Activated CD8-positive, alpha-beta T cell treated with anti-CD3 and anti-CD28 coated beads for 36 hours (primary cell): ENCODE measurements around the gene ANKRD11. TPM values are rescaled to one million over a fixed set of nuclear protein-coding genes. Genes with fewer than 3 reads are reported as not detected.
"Not testable (repeated sequence)": the region's sequence is repeated elsewhere in the genome, so short reads cannot be mapped to it uniquely, and the experiment has no call there.

Experiments
- ATAC-seq: fragments of 200-7000 bp; cut with Tn5 transposase; one replicate; pipeline ENCODE4 v1.10.0; 2021; ENCODE audit warnings: mild to moderate bottlenecking, moderate library complexity
- CTCF ChIA-PET: fragments of 350-600 bp; sonication (Branson Sonifier 250); formaldehyde crosslinking; loops from one replicate; lab custom pipeline; 2021; ENCODE audit warnings: antibody characterized with exemption; lab: Charles Lee
- POLR2A ChIA-PET: fragments of 350-600 bp; sonication (Branson Sonifier 250); formaldehyde crosslinking; loops from one replicate; lab custom pipeline; 2021; ENCODE audit warnings: antibody characterized with exemption; lab: Charles Lee
- DNase-seq: peaks from one replicate; pipeline ENCODE4 v3.0.0-alpha.2; 2020
- H3K27ac Mint-ChIP-seq: one replicate; pipeline ENCODE4 v1.8.0; 2021; ENCODE audit warnings: mild to moderate bottlenecking, mixed read lengths
- H3K27me3 Mint-ChIP-seq: one replicate; pipeline ENCODE4 v1.8.0; 2021; ENCODE audit warnings: mixed read lengths
- H3K36me3 Mint-ChIP-seq: one replicate; pipeline ENCODE4 v1.8.0; 2021; ENCODE audit warnings: low read depth, mixed read lengths
- H3K4me1 Mint-ChIP-seq: one replicate; pipeline ENCODE4 v1.8.0; 2021; ENCODE audit warnings: low read depth, mixed read lengths
- H3K4me3 Mint-ChIP-seq: one replicate; pipeline ENCODE4 v1.8.0; 2021; ENCODE audit warnings: mild to moderate bottlenecking, moderate library complexity, mixed read lengths
- H3K9me3 Mint-ChIP-seq: one replicate; pipeline ENCODE4 v1.8.0; 2021; ENCODE audit warnings: mixed read lengths
- intact Hi-C: fragments of 100-400 bp; cut with micrococcal nuclease; formaldehyde crosslinking; loops from one replicate; pipeline ENCODE4 v1.10.0; 2022
- total RNA-seq, 2 experiments: library from RNA; stranded (reverse); gene quantifications; one replicate each; pipeline ENCODE4 v1.2.3, GENCODE V29; 2021
- TF ChIP-seq, protein P1 (sequence below): fragments of 200-600 bp; IDR thresholded peaks from one replicate; pipeline ENCODE4 v1.8.0; 2022; ENCODE audit warnings: antibody characterized with exemption, mild to moderate bottlenecking

ANKRD11 gene
- total RNA-seq, 2 experiments from 2014 or later = 145 to 147 TPM

DNA sequence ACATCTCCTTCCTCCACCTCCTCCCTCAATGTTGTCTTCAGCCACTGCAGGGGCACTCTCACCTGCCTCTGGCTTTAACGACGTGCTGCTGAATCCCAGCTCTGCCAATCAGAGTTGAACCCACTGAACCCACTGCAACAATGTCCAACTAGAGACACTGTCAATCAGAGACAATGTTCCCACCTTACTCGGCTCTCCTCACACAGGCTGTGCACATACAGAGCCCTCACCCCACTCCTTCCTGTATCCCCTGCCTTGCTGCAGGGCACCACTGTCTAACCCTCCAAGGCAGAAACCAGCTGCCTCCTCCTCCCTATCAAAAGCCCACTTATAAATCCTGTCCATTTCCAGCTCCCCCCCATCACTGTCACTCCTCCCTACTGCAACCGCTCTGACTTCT lies 58.7 kb downstream of the ANKRD11 start:
- no peak overlapping the region for H3K4me3 Mint-ChIP-seq
- H3K36me3 Mint-ChIP-seq = peaks cover 25% of the 10 kb centered on the region
- H3K27ac Mint-ChIP-seq = no peak overlapping the region
- ATAC-seq (peak; percentile 40), DNase-seq (no peak)
- H3K9me3 Mint-ChIP-seq = no peaks in the 10 kb centered on the region
- TF ChIP-seq, protein P1, sequence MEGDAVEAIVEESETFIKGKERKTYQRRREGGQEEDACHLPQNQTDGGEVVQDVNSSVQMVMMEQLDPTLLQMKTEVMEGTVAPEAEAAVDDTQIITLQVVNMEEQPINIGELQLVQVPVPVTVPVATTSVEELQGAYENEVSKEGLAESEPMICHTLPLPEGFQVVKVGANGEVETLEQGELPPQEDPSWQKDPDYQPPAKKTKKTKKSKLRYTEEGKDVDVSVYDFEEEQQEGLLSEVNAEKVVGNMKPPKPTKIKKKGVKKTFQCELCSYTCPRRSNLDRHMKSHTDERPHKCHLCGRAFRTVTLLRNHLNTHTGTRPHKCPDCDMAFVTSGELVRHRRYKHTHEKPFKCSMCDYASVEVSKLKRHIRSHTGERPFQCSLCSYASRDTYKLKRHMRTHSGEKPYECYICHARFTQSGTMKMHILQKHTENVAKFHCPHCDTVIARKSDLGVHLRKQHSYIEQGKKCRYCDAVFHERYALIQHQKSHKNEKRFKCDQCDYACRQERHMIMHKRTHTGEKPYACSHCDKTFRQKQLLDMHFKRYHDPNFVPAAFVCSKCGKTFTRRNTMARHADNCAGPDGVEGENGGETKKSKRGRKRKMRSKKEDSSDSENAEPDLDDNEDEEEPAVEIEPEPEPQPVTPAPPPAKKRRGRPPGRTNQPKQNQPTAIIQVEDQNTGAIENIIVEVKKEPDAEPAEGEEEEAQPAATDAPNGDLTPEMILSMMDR = no peak
- H3K27me3 Mint-ChIP-seq = no peaks in the 10 kb centered on the region
- ChIA-PET CTCF (interaction anchor here (1.1 to 1.6 kb wide), 2 partner anchors 15 to 40 kb away, joined by 3 to 5 read pairs; no protein-coding TSS in a partner anchor), POLR2A (interaction anchor here (0.6 to 2.3 kb wide), 4 partner anchors 9 to 41 kb away, joined by 3 to 16 read pairs (median 4); no protein-coding TSS in a partner anchor)
- H3K4me1 Mint-ChIP-seq = peaks cover 40% of the 10 kb centered on the region
- intact Hi-C loops = no loop called here

DNA sequence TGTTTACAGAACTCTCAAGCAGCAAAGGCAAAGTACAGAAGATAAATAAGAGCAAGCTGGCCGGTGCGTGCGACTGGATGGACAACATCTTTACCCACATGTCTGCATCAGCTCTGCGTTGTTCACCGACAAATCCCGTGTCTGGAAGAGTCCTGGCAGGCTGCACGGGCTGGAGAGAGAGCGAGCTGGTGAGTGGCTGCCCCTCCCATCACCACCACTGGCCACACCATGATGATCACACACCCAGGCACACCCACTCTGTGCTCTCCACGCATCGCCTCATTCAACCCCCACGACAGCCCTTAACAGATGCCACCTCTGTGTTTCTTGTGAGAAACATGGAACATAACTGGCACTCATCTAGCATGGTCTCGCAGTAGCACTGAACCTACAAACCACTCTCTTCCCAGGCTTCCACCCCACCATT lies 59.2 kb downstream of the ANKRD11 start:
- H3K4me1 Mint-ChIP-seq = peaks cover 41% of the 10 kb centered on the region
- ChIA-PET POLR2A (interaction anchor here (1.2 to 2.3 kb wide), 2 partner anchors 8 to 9 kb away, joined by 3 to 16 read pairs; no protein-coding TSS in a partner anchor), CTCF (interaction anchor here (1.1 to 1.6 kb wide), 2 partner anchors 15 to 41 kb away, joined by 3 to 5 read pairs; no protein-coding TSS in a partner anchor)
- H3K9me3 Mint-ChIP-seq = no peaks in the 10 kb centered on the region
- ATAC-seq (no peak), DNase-seq (no peak)
- H3K27ac Mint-ChIP-seq = peak overlapping the region; percentile 20
- H3K36me3 Mint-ChIP-seq = peaks cover 27% of the 10 kb centered on the region
- intact Hi-C loops = no loop called here
- no peak overlapping the region for H3K4me3 Mint-ChIP-seq
- H3K27me3 Mint-ChIP-seq = no peaks in the 10 kb centered on the region
- TF ChIP-seq, protein P1 = no peak

DNA sequence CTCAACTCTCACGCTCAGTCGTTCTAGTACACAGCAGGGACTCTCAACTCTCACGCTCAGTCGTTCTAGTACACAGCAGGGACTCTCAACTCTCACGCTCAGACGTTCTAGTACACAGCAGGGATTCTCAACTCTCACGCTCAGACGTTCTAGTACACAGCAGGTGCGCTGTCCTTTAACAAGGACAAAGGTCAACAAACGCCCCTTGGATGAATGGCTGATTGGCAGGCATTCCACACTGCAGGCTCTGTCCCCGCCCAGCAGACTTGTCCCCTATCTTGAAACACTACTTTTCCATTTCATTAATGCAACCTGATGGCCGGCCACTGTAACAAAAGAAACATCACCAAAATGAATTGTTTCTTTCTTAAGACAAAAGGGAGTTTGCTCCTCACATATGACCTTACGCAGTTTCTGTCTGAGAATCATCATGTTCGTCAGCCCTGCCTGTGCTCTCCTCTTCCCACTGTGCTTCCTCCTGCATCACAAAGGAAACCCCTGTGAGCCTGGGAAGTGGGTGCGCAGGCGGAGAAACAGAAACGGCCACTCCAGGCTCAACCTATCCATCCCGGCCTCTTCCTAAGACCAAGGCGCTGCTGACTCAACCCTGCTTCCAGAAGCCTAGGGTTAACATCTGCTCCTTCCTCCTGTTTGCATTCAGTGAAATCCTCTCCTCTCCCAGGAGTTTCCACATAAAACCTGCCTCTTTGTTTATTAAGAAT lies 59.8 kb downstream of the ANKRD11 start:
- ChIA-PET POLR2A (no interaction called here), CTCF (no interaction called here)
- peak overlapping the region; percentile 44 for H3K27ac Mint-ChIP-seq
- TF ChIP-seq, protein P1 = no peak
- no peak for DNase-seq
- peaks cover 41% of the 10 kb centered on the region for H3K4me1 Mint-ChIP-seq
- ATAC-seq = no peak
- H3K36me3 Mint-ChIP-seq = peaks cover 27% of the 10 kb centered on the region
- intact Hi-C loops = no loop called here
- no peaks in the 10 kb centered on the region for H3K27me3 Mint-ChIP-seq
- no peaks in the 10 kb centered on the region for H3K9me3 Mint-ChIP-seq
- H3K4me3 Mint-ChIP-seq = no peak overlapping the region

DNA sequence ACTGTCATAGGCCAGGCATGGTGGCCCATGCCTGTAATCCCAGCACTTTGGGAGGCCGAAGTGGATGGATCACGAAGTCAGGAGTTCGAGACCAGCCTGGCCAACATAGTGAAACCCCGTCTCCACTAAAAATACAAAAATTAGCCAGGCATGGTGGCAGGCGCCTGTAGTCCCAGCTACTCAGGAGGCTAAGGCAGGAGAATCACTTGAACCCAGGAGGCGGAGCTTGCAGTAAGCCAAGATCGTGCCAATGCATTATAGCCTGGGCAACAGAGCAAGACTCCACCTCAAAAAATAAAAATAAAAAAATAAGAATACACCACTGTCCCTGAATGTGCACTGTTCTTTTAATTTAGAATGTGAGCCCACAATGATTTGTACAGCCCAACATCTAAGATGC lies 61.8 kb downstream of the ANKRD11 start:
- H3K4me3 Mint-ChIP-seq, DNase-seq, intact Hi-C loops, POLR2A ChIA-PET, ATAC-seq, H3K27ac Mint-ChIP-seq, CTCF ChIA-PET, H3K27me3 Mint-ChIP-seq, H3K9me3 Mint-ChIP-seq: not testable (repeated sequence)
- Mint-ChIP-seq H3K4me1 (peaks cover 41% of the 10 kb centered on the region), H3K36me3 (peaks cover 22% of the 10 kb centered on the region)

DNA sequence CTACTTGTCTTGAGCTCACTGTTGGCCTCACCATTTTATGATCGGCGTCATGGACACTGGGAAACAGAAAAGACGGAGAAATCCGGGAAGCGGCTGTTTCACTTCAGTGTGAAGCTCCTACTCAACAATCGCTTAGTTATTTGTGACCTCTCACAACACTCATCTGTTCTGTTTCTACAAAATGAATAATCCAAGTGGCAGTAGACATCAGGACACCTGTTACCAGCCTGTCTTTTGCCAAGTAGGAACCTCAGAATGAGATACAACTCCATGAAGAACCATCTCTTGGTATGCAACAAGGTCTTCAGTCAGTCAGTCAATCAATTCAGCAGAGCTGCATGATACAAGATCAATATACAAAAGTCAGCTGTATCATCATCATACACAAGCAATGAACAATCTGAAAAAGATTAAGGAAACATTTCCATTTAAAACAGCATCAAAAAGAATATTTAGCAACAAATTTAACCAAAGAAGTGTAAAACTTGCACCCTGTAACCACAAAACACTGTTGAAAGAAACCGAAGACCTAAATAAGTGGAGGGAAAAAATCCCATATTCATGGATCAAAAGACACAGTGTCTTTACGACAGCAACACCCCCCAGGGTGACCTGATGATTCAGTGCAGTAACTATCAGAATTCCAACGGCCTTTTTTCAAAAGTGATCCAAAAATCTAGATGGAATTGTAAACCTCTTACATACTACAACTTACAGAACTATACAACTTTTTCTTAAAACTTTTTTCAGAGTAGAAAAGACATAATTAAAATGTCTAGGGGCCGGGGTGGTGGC lies 63.4 kb downstream of the ANKRD11 start:
- TF ChIP-seq, protein P1 = no peak
- Mint-ChIP-seq H3K4me3 (no peak overlapping the region), H3K9me3 (no peaks in the 10 kb centered on the region), H3K27ac (peak overlapping the region; percentile 70), H3K4me1 (peaks cover 56% of the 10 kb centered on the region), H3K27me3 (no peaks in the 10 kb centered on the region), H3K36me3 (peaks cover 28% of the 10 kb centered on the region)
- DNase-seq = no peak
- ChIA-PET CTCF (no interaction called here), POLR2A (interaction anchor here (0.7 to 0.9 kb wide), 2 partner anchors 27 to 97 kb away, joined by 3 read pairs; no protein-coding TSS in a partner anchor)
- intact Hi-C loops = no loop called here
- ATAC-seq = no peak
